ENCODE measurements around the gene FZD10.

GRCh38 chr12:130170611-130171010 lies 8.3 kb downstream of the FZD10 start:
- TF ChIP-seq CTCF (conservative IDR thresholded peaks at IDR 0.05; ENCODE audit: low read depth in 2 of 2) (no peak), ZNF114 (CRISPR knock-in tag; IDR thresholded peaks at IDR 0.05) (no peak), POLR2AphosphoS5 (IDR thresholded peaks at IDR 0.05; ENCODE audit: low read depth) (no peak), EZH2phosphoT487 (IDR thresholded peaks at IDR 0.05; ENCODE audit: unreplicated experiment) (no peak), REST (IDR thresholded peaks at IDR 0.05; ENCODE audit: unreplicated experiment) (no peak), CREB1 (CRISPR knock-in tag; IDR thresholded peaks at IDR 0.05; ENCODE audit: low read depth) (no peak), EZH2 (IDR thresholded peaks at IDR 0.05; ENCODE audit: low read depth, unreplicated experiment) (no peak), JUNB (IDR thresholded peaks at IDR 0.05; ENCODE audit: unreplicated experiment) (no peak), ZNF331 (CRISPR knock-in tag; IDR thresholded peaks at IDR 0.05; ENCODE audit: low read depth) (no peak), ETS1 (IDR thresholded peaks at IDR 0.05) (no peak), STAT1 (IDR thresholded peaks at IDR 0.05; ENCODE audit: unreplicated experiment) (no peak), NANOG (IDR thresholded peaks at IDR 0.05; ENCODE audit: borderline replicate concordance) (no peak)

Data from GM23338 (cell line).